Measurements from ENCODE around the gene UGT1A3.

- TF ChIP-seq HDAC2 (IDR thresholded peaks at IDR 0.05) (no peak), CBX5 (IDR thresholded peaks at IDR 0.05; ENCODE audit: low read depth) (no peak), POLR2AphosphoS5 (IDR thresholded peaks at IDR 0.05; ENCODE audit: low read length) (no peak), RFX5 (IDR thresholded peaks at IDR 0.05; ENCODE audit: low read depth, low read length) (no peak), NRF1 (conservative IDR thresholded peaks at IDR 0.05; ENCODE audit: low read depth, low read length) (no peak), YBX1 (IDR thresholded peaks at IDR 0.05) (no peak), CTCF (IDR thresholded peaks at IDR 0.05 in 2 of 3, conservative IDR thresholded peaks at IDR 0.05 in 1 of 3; ENCODE audit: control insufficient read depth in 2 of 3, extremely low read depth in 1 of 3, insufficient read depth in 1 of 3, low read depth in 3 of 3, low read length in 3 of 3) (no peak), EP300 (IDR thresholded peaks at IDR 0.05; ENCODE audit: borderline replicate concordance in 1 of 2, control insufficient read depth in 1 of 2, low read depth in 2 of 2, low read length in 2 of 2) (no peak), HCFC1 (IDR thresholded peaks at IDR 0.05; ENCODE audit: low read length) (no peak), EZH2 (IDR thresholded peaks at IDR 0.05; ENCODE audit: borderline replicate concordance, control insufficient read depth, low read depth, low read length) (no peak), E2F4 (IDR thresholded peaks at IDR 0.05; ENCODE audit: low read depth, low read length) (no peak), EGR1 (IDR thresholded peaks at IDR 0.05; ENCODE audit: borderline replicate concordance in 1 of 2, low read depth in 2 of 2, low read length in 2 of 2) (no peak), YY1 (IDR thresholded peaks at IDR 0.05; ENCODE audit: low read depth, low read length) (no peak)
Measured at GRCh38 chr2:233679196-233679595, 49.6 kb upstream of the UGT1A3 start.

All from GM12878 (cell line).